GM18868 (cell line): ENCODE measurements around the gene ESYT2.

Source experiments
- ATAC-seq: cut with Tn5 transposase; IDR thresholded peaks from one replicate; pipeline ENCODE4 v1.9.1; 2021; ENCODE audit warnings: mild to moderate bottlenecking, moderate library complexity; ENCODE audit not compliant: unreplicated experiment

The ESYT2 gene

GRCh38 chr7:158729646-158730382, 99.5 kb downstream of the ESYT2 start:
- ATAC-seq, result no peak

GRCh38 chr7:158728911-158729645, 100.2 kb downstream of the ESYT2 start:
- no peak for ATAC-seq

GRCh38 chr7:158727690-158728089, 101.6 kb downstream of the ESYT2 start:
- no peak for ATAC-seq

GRCh38 chr7:158726277-158726807, 103.0 kb downstream of the ESYT2 start:
- ATAC-seq, result no peak

- no peak for ATAC-seq
Observed at GRCh38 chr7:158725506-158725800, 103.9 kb downstream of the ESYT2 start.

- ATAC-seq, result no peak
Observed at GRCh38 chr7:158724658-158725505, 104.4 kb downstream of the ESYT2 start.

- ATAC-seq, result no peak
Observed at GRCh38 chr7:158723714-158724385, 105.5 kb downstream of the ESYT2 start.

- no peak for ATAC-seq
Observed at GRCh38 chr7:158723266-158723665, 106.0 kb downstream of the ESYT2 start.

- no peak for ATAC-seq
Observed at GRCh38 chr7:158722574-158723237, 106.6 kb downstream of the ESYT2 start.

- ATAC-seq, result no peak
Observed at GRCh38 chr7:158720112-158720511, 109.2 kb downstream of the ESYT2 start.

- no peak for ATAC-seq
Observed at GRCh38 chr7:158716802-158717201, 112.5 kb downstream of the ESYT2 start.

GRCh38 chr7:158710651-158711102, 118.6 kb downstream of the ESYT2 start:
- peak; percentile 67 for ATAC-seq

- ATAC-seq, result no peak
Observed at GRCh38 chr7:158707610-158708009, 121.7 kb downstream of the ESYT2 start.

- no peak for ATAC-seq
Observed at GRCh38 chr7:158706710-158707590, 122.4 kb downstream of the ESYT2 start.

GRCh38 chr7:158706273-158706704, 123.0 kb downstream of the ESYT2 start:
- ATAC-seq, result no peak

- ATAC-seq, result no peak
Observed at GRCh38 chr7:158705234-158705850, 124.0 kb downstream of the ESYT2 start.

GRCh38 chr7:158704524-158705233, 124.6 kb downstream of the ESYT2 start, which contains the start of gene NCAPG2:
Gene NCAPG2 (minus strand): TSS chr7:158704804. CDS start chr7:158701899, 2,905 bp downstream.
- ATAC-seq, result peak; percentile 98
